Upper lobe of right lung (tissue), 1 donor: ENCODE data around the gene USP36. TPM values are rescaled to one million over a fixed set of nuclear protein-coding genes. Genes with fewer than 3 reads are reported as not detected.

ENCODE experiments used
- ATAC-seq: fragments of 200-7000 bp; cut with Tn5 transposase; one replicate; pipeline ENCODE4 v1.9.1; 2020; ENCODE audit warnings: mild to moderate bottlenecking, moderate library complexity
- DNase-seq: peaks from one replicate; pipeline ENCODE4 v3.0.0-alpha.2; 2020
- H3K27ac ChIP-seq: fragments of 200-600 bp; one replicate; pipeline ENCODE4 v1.8.0; 2022
- H3K27me3 ChIP-seq: fragments of 200-600 bp; one replicate; pipeline ENCODE4 v1.8.0; 2022; ENCODE audit warnings: mild to moderate bottlenecking
- H3K36me3 ChIP-seq: fragments of 200-600 bp; one replicate; pipeline ENCODE4 v1.8.0; 2022
- H3K4me1 ChIP-seq: fragments of 200-600 bp; one replicate; pipeline ENCODE4 v1.8.0; 2022
- H3K4me3 ChIP-seq: fragments of 200-600 bp; one replicate; pipeline ENCODE4 v1.8.0; 2022; ENCODE audit warnings: mild to moderate bottlenecking
- H3K9me3 ChIP-seq: fragments of 200-600 bp; one replicate; pipeline ENCODE4 v1.8.0; 2022
- intact Hi-C: fragments of 100-400 bp; cut with DNase I; formaldehyde crosslinking; loops from one replicate; pipeline ENCODE4 v1.11.0; 2022
- total RNA-seq: library from RNA; stranded (reverse); fragmentation: NEBNext Ultra II Directional; extraction: Animal tissue kit (Norgen Biotek cat#: 25700); gene quantifications from one replicate; pipeline ENCODE4 v1.2.1, GENCODE V29; 2021
- TF ChIP-seq, protein P1 (sequence below): fragments of 200-600 bp; IDR thresholded peaks from one replicate; pipeline ENCODE4 v1.8.0; 2022; ENCODE audit warnings: antibody characterized with exemption
- donor health status: DM: no; HTN: yes; CAD: no; lungs with severe emphysema.

The USP36 gene
- total RNA-seq, 1 donor from 2014 or later, result 69.6 TPM

- Histone ChIP-seq H3K4me1 (peaks cover 77% of the 10 kb centered on the region), H3K4me3 (no peak overlapping the region), H3K27me3 (no peaks in the 10 kb centered on the region), H3K36me3 (no peaks in the 10 kb centered on the region), H3K9me3 (no peaks in the 10 kb centered on the region), H3K27ac (peak overlapping the region; percentile 75)
- peak; percentile 81 for DNase-seq
- TF ChIP-seq, protein P1, sequence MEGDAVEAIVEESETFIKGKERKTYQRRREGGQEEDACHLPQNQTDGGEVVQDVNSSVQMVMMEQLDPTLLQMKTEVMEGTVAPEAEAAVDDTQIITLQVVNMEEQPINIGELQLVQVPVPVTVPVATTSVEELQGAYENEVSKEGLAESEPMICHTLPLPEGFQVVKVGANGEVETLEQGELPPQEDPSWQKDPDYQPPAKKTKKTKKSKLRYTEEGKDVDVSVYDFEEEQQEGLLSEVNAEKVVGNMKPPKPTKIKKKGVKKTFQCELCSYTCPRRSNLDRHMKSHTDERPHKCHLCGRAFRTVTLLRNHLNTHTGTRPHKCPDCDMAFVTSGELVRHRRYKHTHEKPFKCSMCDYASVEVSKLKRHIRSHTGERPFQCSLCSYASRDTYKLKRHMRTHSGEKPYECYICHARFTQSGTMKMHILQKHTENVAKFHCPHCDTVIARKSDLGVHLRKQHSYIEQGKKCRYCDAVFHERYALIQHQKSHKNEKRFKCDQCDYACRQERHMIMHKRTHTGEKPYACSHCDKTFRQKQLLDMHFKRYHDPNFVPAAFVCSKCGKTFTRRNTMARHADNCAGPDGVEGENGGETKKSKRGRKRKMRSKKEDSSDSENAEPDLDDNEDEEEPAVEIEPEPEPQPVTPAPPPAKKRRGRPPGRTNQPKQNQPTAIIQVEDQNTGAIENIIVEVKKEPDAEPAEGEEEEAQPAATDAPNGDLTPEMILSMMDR, result no peak
- ATAC-seq, result peak; percentile 93
- intact Hi-C loops, result no loop called here
Measured at GRCh38 chr17:78748730-78749317, 91.8 kb downstream of the USP36 start.

DNA sequence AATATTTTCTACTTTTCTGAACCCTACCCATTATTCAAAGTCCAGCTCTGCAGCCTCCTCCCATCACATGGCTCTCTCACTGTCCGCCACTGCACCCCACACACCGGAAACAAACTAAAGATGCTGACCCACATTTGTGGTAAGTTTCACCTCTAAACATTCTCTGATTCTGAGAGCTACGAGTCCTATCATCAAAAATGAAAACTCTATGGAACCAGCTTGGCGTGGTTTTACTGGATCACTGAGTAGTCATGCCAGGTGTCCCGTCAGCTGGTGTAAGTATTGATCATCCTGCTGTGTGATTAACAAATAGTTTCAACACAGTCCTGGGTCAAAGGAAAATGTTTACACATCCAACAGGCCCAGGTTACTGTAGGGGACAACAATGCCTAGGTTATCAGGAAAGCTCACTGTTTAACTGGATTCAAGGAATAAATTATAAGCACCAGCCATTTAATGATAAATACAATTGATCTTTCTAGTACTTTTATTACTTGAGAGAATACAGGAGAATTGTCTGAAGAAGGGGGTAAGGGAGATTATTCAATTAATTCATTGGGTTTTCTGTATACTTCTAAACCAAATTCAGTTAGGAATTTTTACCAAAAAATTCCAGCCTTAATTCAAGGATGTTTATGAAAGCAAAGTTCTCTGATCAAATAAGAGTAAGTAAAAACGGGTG, 92.4 kb downstream of the USP36 start:
- Histone ChIP-seq H3K27ac (peak overlapping the region; percentile 75), H3K27me3 (no peaks in the 10 kb centered on the region), H3K36me3 (no peaks in the 10 kb centered on the region), H3K4me3 (no peak overlapping the region), H3K9me3 (no peaks in the 10 kb centered on the region), H3K4me1 (peaks cover 75% of the 10 kb centered on the region)
- TF ChIP-seq, protein P1, result no peak
- intact Hi-C loops, result no loop called here
- DNase-seq (no peak), ATAC-seq (peak; percentile 64)

DNA sequence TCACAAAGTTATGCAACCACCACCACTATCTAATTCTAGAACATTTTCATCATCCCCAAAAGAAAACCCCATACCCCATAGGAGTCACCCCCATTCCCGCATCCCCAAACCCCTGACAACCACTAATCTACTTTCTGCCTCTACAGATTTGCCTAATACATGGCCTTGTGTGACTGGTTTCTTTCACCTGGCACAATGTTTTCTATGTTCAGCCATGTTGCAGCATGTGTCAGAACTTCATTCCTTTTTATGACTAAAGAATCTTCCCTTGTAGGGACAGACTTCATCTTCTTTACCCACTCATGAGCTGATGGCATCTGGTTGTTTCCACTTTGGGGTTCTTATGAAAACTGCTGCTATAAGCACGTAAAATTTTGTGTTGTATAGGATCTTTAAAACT, 93.1 kb downstream of the USP36 start:
- TF ChIP-seq, protein P1, result no peak
- Histone ChIP-seq H3K27ac (peak overlapping the region; percentile 75), H3K9me3 (no peaks in the 10 kb centered on the region), H3K36me3 (no peaks in the 10 kb centered on the region), H3K27me3 (no peaks in the 10 kb centered on the region), H3K4me1 (peaks cover 78% of the 10 kb centered on the region), H3K4me3 (no peak overlapping the region)
- ATAC-seq (no peak), DNase-seq (no peak)
- intact Hi-C loops, result no loop called here

GRCh38 chr17:78746949-78747269, 93.7 kb downstream of the USP36 start:
- intact Hi-C loops, result no loop called here
- no peak overlapping the region for H3K27ac ChIP-seq
- no peaks in the 10 kb centered on the region for H3K36me3 ChIP-seq
- H3K4me3 ChIP-seq, result no peak overlapping the region
- peaks cover 84% of the 10 kb centered on the region for H3K4me1 ChIP-seq
- DNase-seq, result no peak
- TF ChIP-seq, protein P1, result no peak
- H3K27me3 ChIP-seq, result no peaks in the 10 kb centered on the region
- no peak for ATAC-seq
- H3K9me3 ChIP-seq, result no peaks in the 10 kb centered on the region

- no peaks in the 10 kb centered on the region for H3K36me3 ChIP-seq
- TF ChIP-seq, protein P1, result no peak
- intact Hi-C loops, result no loop called here
- peaks cover 84% of the 10 kb centered on the region for H3K4me1 ChIP-seq
- no peak overlapping the region for H3K27ac ChIP-seq
- DNase-seq (no peak), ATAC-seq (no peak)
- no peaks in the 10 kb centered on the region for H3K9me3 ChIP-seq
- H3K4me3 ChIP-seq, result no peak overlapping the region
- no peaks in the 10 kb centered on the region for H3K27me3 ChIP-seq
Measured at GRCh38 chr17:78746263-78746948, 94.2 kb downstream of the USP36 start.

Other genes with a start within 250 kb of the USP36 start
- gene CYTH1, start 58.5 kb downstream of the USP36 start, total RNA-seq, result 103 TPM
- 4.2 TPM for gene CEP295NL, start 62.4 kb upstream of the USP36 start, total RNA-seq
- 318 TPM for gene TIMP2, start 84.6 kb upstream of the USP36 start, total RNA-seq
- gene LGALS3BP, start 139.1 kb upstream of the USP36 start, total RNA-seq, result 405 TPM
- 59.6 TPM for gene CANT1, start 168.9 kb upstream of the USP36 start, total RNA-seq
- 28.3 TPM for gene C1QTNF1, start 183.4 kb upstream of the USP36 start, total RNA-seq
- 58.2 TPM for gene ENGASE, start 234.0 kb upstream of the USP36 start, total RNA-seq